Natural killer cell (primary cell): ENCODE data around the gene DOK3. TPM values are rescaled to one million over a fixed set of nuclear protein-coding genes. Genes with fewer than 3 reads are reported as not detected.

Experiments used
- ATAC-seq, 3 donors: fragments of 150-1000 bp in 2 of 3; fragments of 200-7000 bp in 1 of 3; cut with Tn5 transposase; 1 replicate in 1 of 3; 2 replicates in 2 of 3; pipeline ENCODE4 v1.10.0; 2021; ENCODE audit warnings: mild to moderate bottlenecking in 2 of 3, moderate library complexity in 2 of 3
- DNase-seq, 2 donors: peaks; one replicate each; pipeline versions ENCODE4 v3.0.0 to v3.0.0-alpha.2; 2013 to 2021; ENCODE audit warnings: mixed read lengths in 1 of 2
- H3K27ac ChIP-seq: one replicate; pipeline ENCODE4 v1.5.1; 2013; ENCODE audit warnings: mild to moderate bottlenecking, low read length
- H3K27me3 ChIP-seq: one replicate; pipeline ENCODE4 v1.6.1; 2013; ENCODE audit warnings: low read length; ENCODE audit not compliant: control insufficient read depth, insufficient read depth
- H3K36me3 ChIP-seq: one replicate; pipeline ENCODE4 v1.6.1; 2013; ENCODE audit warnings: low read length; ENCODE audit not compliant: control insufficient read depth, insufficient read depth
- H3K4me1 ChIP-seq: one replicate; pipeline ENCODE4 v1.6.1; 2013; ENCODE audit warnings: low read length; ENCODE audit not compliant: control insufficient read depth, insufficient read depth
- H3K4me3 ChIP-seq: one replicate; pipeline ENCODE4 v1.5.1; 2013; ENCODE audit warnings: low read length
- H3K9me3 ChIP-seq: one replicate; pipeline ENCODE4 v1.6.1; 2013; ENCODE audit warnings: low read length; ENCODE audit not compliant: control insufficient read depth, insufficient read depth
- H3K27ac Mint-ChIP-seq, 2 donors: one replicate each; pipeline ENCODE4 v1.8.0; 2022; ENCODE audit warnings: mild to moderate bottlenecking in 2 of 2, mixed read lengths in 2 of 2, moderate library complexity in 1 of 2
- H3K27me3 Mint-ChIP-seq, 2 donors: one replicate each; pipeline ENCODE4 v1.8.0; 2022; ENCODE audit warnings: low read depth in 2 of 2, mixed read lengths in 2 of 2
- H3K36me3 Mint-ChIP-seq: one replicate; pipeline ENCODE4 v1.8.0; 2022; ENCODE audit warnings: mixed read lengths
- H3K4me1 Mint-ChIP-seq, 2 donors: one replicate each; pipeline ENCODE4 v1.8.0; 2022; ENCODE audit warnings: mixed read lengths in 2 of 2
- H3K4me3 Mint-ChIP-seq: one replicate; pipeline ENCODE4 v1.8.0; 2022; ENCODE audit warnings: mild to moderate bottlenecking, moderate library complexity, mixed read lengths
- H3K9me3 Mint-ChIP-seq, 2 donors: one replicate each; pipeline ENCODE4 v1.8.0; 2022; ENCODE audit warnings: mixed read lengths in 2 of 2
- WGBS: methylation state at CpG from one replicate; pipeline ENCODE4 v1.1.7; 2013; ENCODE audit warnings: missing lambda C conversion rate; ENCODE audit not compliant: insufficient coverage; 5-methylcytosine and 5-hydroxymethylcytosine counted together
- intact Hi-C: fragments of 100-400 bp; cut with micrococcal nuclease; formaldehyde crosslinking; loops from one replicate; pipeline ENCODE4 v1.14.2; 2022
- total RNA-seq, 4 donors: library from RNA; stranded (reverse); fragments of 120-200 nt in 1 of 4; gene quantifications; one replicate each; pipeline versions ENCODE4 v1.2.3 to v1.2.4, GENCODE V29; 2013 to 2022
- TF ChIP-seq, protein P1 (sequence below): fragments of 200-600 bp; IDR thresholded peaks from one replicate; pipeline ENCODE4 v1.8.0; 2022; ENCODE audit warnings: antibody characterized with exemption

Gene DOK3
- total RNA-seq, 3 donors from 2014 or later (not counting 1 experiment from before 2014, with no cell fraction given), result 3.5 to 19.8 (median 9.1) TPM

DNA sequence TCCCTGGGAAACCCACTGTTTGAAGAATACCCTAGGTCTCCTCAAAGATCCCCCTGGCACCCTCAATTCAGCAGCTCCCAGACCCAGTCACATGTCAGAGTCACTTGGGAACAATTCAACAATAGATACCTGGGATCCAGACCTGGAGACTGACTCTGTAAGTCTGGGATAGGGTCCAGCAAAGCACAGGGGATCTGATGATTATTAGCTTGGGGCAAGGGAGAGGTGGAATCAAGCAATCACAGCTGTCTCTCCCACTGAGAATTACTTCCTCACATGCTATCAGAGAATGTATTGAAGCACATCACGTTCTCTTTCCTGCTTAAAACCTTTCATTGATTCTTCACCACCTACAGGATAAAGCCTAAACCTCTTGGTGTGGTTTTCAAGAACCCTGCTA lies 38.9 kb upstream of the DOK3 start:
- H3K27ac ChIP-seq, result no peak overlapping the region
- peaks cover 3% of the 10 kb centered on the region for H3K36me3 ChIP-seq
- peaks cover 12% of the 10 kb centered on the region for H3K4me1 ChIP-seq
- Mint-ChIP-seq H3K27me3 (no peaks in the 10 kb centered on the region), H3K36me3 (no peaks in the 10 kb centered on the region), H3K27ac (no peak overlapping the region), H3K4me1 (peaks cover 35 to 41% of the 10 kb centered on the region in 2 donors), H3K9me3 (no peaks in the 10 kb centered on the region), H3K4me3 (no peak overlapping the region)
- intact Hi-C loops, result no loop called here
- no peaks in the 10 kb centered on the region for H3K9me3 ChIP-seq
- TF ChIP-seq, protein P1, sequence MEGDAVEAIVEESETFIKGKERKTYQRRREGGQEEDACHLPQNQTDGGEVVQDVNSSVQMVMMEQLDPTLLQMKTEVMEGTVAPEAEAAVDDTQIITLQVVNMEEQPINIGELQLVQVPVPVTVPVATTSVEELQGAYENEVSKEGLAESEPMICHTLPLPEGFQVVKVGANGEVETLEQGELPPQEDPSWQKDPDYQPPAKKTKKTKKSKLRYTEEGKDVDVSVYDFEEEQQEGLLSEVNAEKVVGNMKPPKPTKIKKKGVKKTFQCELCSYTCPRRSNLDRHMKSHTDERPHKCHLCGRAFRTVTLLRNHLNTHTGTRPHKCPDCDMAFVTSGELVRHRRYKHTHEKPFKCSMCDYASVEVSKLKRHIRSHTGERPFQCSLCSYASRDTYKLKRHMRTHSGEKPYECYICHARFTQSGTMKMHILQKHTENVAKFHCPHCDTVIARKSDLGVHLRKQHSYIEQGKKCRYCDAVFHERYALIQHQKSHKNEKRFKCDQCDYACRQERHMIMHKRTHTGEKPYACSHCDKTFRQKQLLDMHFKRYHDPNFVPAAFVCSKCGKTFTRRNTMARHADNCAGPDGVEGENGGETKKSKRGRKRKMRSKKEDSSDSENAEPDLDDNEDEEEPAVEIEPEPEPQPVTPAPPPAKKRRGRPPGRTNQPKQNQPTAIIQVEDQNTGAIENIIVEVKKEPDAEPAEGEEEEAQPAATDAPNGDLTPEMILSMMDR, result no peak
- ATAC-seq, result no peak
- no peak for DNase-seq
- no peaks in the 10 kb centered on the region for H3K27me3 ChIP-seq
- no peak overlapping the region for H3K4me3 ChIP-seq
- WGBS, result 83% methylated on average over 1 of the region's 1 CpG

DNA sequence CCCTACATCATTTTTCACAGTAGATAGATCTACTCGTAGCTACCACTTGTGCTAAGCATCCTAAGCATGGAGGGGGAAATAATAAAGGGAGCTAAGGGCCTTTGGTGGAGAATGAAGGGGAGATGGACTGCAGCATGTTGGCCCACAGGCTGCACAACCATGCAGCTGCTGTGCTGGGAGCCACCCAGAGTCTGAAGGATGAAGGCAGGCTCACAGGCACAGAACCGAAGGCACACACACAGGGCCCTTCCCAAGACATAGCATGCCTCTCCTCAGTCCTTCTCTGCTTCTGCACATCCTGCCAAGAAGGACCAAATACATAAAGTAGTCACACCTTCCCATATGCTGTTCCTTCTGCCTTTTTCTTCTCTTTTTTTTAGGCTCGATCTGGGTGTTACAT lies 38.1 kb upstream of the DOK3 start:
- Mint-ChIP-seq H3K4me1 (peaks cover 36 to 37% of the 10 kb centered on the region in 2 donors), H3K9me3 (no peaks in the 10 kb centered on the region), H3K27me3 (no peaks in the 10 kb centered on the region), H3K27ac (no peak overlapping the region), H3K36me3 (no peaks in the 10 kb centered on the region), H3K4me3 (no peak overlapping the region)
- no peak for DNase-seq
- 82% methylated on average over 3 of the region's 3 CpGs for WGBS
- TF ChIP-seq, protein P1, result no peak
- intact Hi-C loops, result no loop called here
- H3K4me1 ChIP-seq, result peaks cover 4% of the 10 kb centered on the region
- no peaks in the 10 kb centered on the region for H3K9me3 ChIP-seq
- no peak for ATAC-seq
- no peak overlapping the region for H3K27ac ChIP-seq
- peaks cover 3% of the 10 kb centered on the region for H3K36me3 ChIP-seq
- no peaks in the 10 kb centered on the region for H3K27me3 ChIP-seq
- H3K4me3 ChIP-seq, result no peak overlapping the region

DNA sequence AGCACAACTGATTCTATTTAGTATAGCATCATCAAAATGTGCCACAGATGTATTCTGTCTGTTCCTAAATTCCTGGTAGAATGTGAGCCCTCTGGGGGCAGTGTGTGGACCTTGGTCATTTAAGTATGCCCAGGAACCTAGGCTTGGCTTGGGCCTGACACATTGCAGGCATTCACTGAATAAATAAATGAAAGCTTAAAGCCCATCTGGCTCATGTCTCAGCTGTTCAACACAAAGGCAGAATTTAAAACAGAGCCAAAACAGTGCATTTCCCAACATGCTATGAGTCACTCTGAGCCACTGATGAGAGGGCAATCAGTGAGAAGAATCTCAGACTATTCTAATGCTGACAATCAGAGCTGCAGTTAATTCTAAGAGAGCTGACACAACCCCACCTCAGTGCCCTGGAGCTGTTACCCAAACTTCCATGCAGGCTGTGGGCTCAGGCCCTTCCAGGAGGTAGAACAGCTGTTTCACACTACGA lies 36.7 kb upstream of the DOK3 start:
- peaks cover 3% of the 10 kb centered on the region for H3K36me3 ChIP-seq
- Mint-ChIP-seq H3K27ac (no peak overlapping the region), H3K4me1 (peaks cover 31 to 35% of the 10 kb centered on the region in 2 donors), H3K27me3 (no peaks in the 10 kb centered on the region), H3K9me3 (no peaks in the 10 kb centered on the region), H3K4me3 (no peak overlapping the region), H3K36me3 (no peaks in the 10 kb centered on the region)
- intact Hi-C loops, result no loop called here
- no peaks in the 10 kb centered on the region for H3K4me1 ChIP-seq
- H3K4me3 ChIP-seq, result no peak overlapping the region
- no peak overlapping the region for H3K27ac ChIP-seq
- no peaks in the 10 kb centered on the region for H3K9me3 ChIP-seq
- H3K27me3 ChIP-seq, result no peaks in the 10 kb centered on the region
- DNase-seq (no peak), ATAC-seq (no peak)
- TF ChIP-seq, protein P1, result no peak
- 96% methylated on average over 1 of the region's 1 CpG for WGBS
